Activated T-cell treated with anti-CD3 and anti-CD28 coated beads, Interleukin-2, amount 50 U/mL, for 72 hours (primary cell): ENCODE results near the gene CST1. TPM values are rescaled to one million over a fixed set of nuclear protein-coding genes. Genes with fewer than 3 reads are reported as not detected.
A peak's percentile ranks its signal among the peaks of the same experiment; 100 is the strongest.
"Not testable (repeated sequence)": the region's sequence is repeated elsewhere in the genome, so short reads cannot be mapped to it uniquely, and the experiment has no call there.

Source experiments
- ATAC-seq, 2 donors: fragments of 150-1000 bp; cut with Tn5 transposase; replicated peaks in 1 of 2; 2 replicates each; pipeline ENCODE4 v1.10.0; 2021; ENCODE audit warnings: moderate library complexity in 2 of 2, mild to moderate bottlenecking in 1 of 2
- DNase-seq, 2 donors: peaks; one replicate each; pipeline ENCODE4 v3.0.0; 2021 to 2022; ENCODE audit warnings: mixed read lengths in 1 of 2
- H3K27ac Mint-ChIP-seq: one replicate; pipeline ENCODE4 v1.8.0; 2022; ENCODE audit warnings: mild to moderate bottlenecking, moderate library complexity, mixed read lengths
- H3K27me3 Mint-ChIP-seq: one replicate; pipeline ENCODE4 v1.8.0; 2022; ENCODE audit warnings: low read depth, mixed read lengths
- H3K36me3 Mint-ChIP-seq, 2 donors: one replicate each; pipeline ENCODE4 v1.8.0; 2022; ENCODE audit warnings: mixed read lengths in 2 of 2, mild to moderate bottlenecking in 1 of 2; ENCODE audit not compliant: insufficient read depth in 2 of 2
- H3K4me1 Mint-ChIP-seq: one replicate; pipeline ENCODE4 v1.8.0; 2022; ENCODE audit warnings: low read depth, mixed read lengths
- H3K4me3 Mint-ChIP-seq, 2 donors: one replicate each; pipeline ENCODE4 v1.8.0; 2022; ENCODE audit warnings: mild to moderate bottlenecking in 2 of 2, mixed read lengths in 2 of 2, moderate library complexity in 2 of 2
- H3K9me3 Mint-ChIP-seq, 2 donors: one replicate each; pipeline ENCODE4 v1.8.0; 2022; ENCODE audit warnings: mixed read lengths in 2 of 2
- total RNA-seq, 2 donors: library from RNA; stranded (reverse); gene quantifications; one replicate each; pipeline ENCODE4 v1.2.3, GENCODE V29; 2022

CST1 gene
- total RNA-seq, 2 donors from 2014 or later = not detected

- peaks cover 14% of the 10 kb centered on the region for H3K27me3 Mint-ChIP-seq
- not testable (repeated sequence) for H3K27ac Mint-ChIP-seq, H3K4me1 Mint-ChIP-seq, H3K4me3 Mint-ChIP-seq, H3K9me3 Mint-ChIP-seq, H3K36me3 Mint-ChIP-seq, ATAC-seq, DNase-seq
These were observed 27.9 kb downstream of the CST1 start for GRCh38 chr20:23722851-23723250.

DNA sequence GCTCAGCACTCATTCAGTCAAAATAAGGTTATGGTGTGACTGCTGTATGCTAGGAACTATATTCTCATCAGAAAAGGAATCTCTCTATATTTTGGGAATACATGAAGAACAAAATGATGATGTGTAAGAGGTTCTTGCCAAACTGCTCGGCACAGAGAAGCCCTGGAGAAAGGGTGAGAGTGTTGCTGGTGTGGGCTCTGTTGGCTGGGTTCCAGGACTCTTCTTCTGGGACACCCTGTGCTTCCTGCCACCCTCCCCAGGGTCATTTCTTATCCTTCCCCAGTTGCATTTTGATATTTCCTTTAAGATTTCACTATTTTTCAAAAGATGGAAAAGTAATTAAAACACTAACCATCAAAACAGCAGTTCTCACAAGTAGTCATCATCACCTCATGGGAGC lies 28.8 kb downstream of the CST1 start:
- Mint-ChIP-seq H3K4me1 (no peaks in the 10 kb centered on the region), H3K27me3 (peaks cover 21% of the 10 kb centered on the region), H3K4me3 (no peak overlapping the region), H3K27ac (no peak overlapping the region), H3K9me3 (peaks cover 0 to 3% of the 10 kb centered on the region in 2 donors), H3K36me3 (no peaks in the 10 kb centered on the region)
- no peak for ATAC-seq
- DNase-seq = no peak

DNA sequence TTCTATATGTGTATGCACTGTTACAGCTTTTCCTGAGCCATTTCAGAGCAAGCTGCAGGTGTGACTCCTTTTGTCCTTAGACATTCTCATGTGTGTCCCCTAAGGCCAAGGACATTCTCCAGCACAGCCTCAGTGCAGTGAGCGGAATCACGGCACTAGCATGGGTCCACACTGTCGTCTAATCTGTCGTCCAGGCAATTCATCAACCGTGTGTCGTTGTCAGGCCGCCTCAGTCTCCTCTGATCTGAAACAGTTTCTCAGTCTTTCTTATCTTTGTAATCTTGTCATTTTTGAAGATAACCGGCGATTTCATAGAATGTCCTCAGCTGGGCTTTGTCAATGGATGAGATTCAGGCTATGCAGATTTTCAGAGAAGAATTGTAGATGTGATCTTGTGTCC lies 31.4 kb downstream of the CST1 start:
- not testable (repeated sequence) for ATAC-seq, H3K27ac Mint-ChIP-seq, H3K36me3 Mint-ChIP-seq, DNase-seq, H3K4me1 Mint-ChIP-seq, H3K9me3 Mint-ChIP-seq, H3K4me3 Mint-ChIP-seq
- H3K27me3 Mint-ChIP-seq = peaks cover 26% of the 10 kb centered on the region

DNA sequence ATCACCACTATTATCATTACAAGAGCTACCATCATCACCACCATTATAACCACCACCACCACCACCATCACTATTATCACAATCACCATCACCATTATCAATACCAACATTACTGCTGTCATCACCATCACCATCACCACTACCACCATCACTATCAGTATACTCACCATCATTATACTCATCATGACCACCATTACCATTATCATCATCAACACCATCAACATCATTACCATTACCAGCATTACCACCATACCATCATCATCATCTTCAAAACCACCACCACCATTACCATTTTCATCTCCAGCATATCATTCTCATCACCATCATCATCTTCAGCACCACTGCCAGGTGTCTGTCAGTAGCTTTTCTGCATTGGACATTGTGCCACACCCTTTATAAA lies 39.0 kb downstream of the CST1 start:
- not testable (repeated sequence) for H3K27ac Mint-ChIP-seq, H3K36me3 Mint-ChIP-seq, H3K4me3 Mint-ChIP-seq, ATAC-seq, H3K27me3 Mint-ChIP-seq, H3K4me1 Mint-ChIP-seq, H3K9me3 Mint-ChIP-seq, DNase-seq

- DNase-seq = no peak
These were observed 40.0 kb downstream of the CST1 start for GRCh38 chr20:23710771-23711170.

DNA sequence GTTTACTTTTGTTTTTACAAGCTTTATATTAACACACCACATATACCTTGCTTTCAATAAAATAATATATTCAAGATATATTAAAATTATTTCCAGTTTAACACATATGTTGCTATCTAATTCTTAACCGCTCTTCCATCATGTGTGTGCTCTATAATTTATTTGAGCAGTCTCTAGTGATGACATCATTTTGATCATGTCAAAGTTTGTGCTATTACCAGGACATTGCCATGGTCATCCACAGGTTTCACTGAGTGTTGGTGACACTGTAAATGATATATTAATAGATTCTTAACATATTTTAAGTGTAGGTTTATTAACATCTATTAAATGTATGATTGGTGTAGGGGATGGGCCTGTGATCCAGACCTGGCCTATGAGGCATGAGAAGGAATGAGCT lies 44.8 kb downstream of the CST1 start:
- ATAC-seq = no peak
- no peak overlapping the region for H3K4me3 Mint-ChIP-seq
- no peak for DNase-seq
- H3K36me3 Mint-ChIP-seq = no peaks in the 10 kb centered on the region
- H3K9me3 Mint-ChIP-seq = no peaks in the 10 kb centered on the region
- no peaks in the 10 kb centered on the region for H3K4me1 Mint-ChIP-seq
- peak overlapping the region; percentile 84 for H3K27ac Mint-ChIP-seq
- H3K27me3 Mint-ChIP-seq = peaks cover 16% of the 10 kb centered on the region

More at GRCh38 chr20:23710771-23711170, 40.0 kb downstream of the CST1 start:
- Mint-ChIP-seq H3K4me3 (no peak overlapping the region), H3K27ac (no peak overlapping the region), H3K27me3 (peaks cover 8% of the 10 kb centered on the region), H3K36me3 (no peaks in the 10 kb centered on the region), H3K9me3 (no peaks in the 10 kb centered on the region), H3K4me1 (no peaks in the 10 kb centered on the region)
- ATAC-seq = no peak

GRCh38 chr20:23702021-23702420 lies 48.7 kb downstream of the CST1 start:
- DNase-seq (no peak), ATAC-seq (no peak)
- Mint-ChIP-seq H3K27me3 (peaks cover 22% of the 10 kb centered on the region), H3K4me1 (no peaks in the 10 kb centered on the region), H3K36me3 (no peaks in the 10 kb centered on the region), H3K27ac (no peak overlapping the region), H3K4me3 (no peak overlapping the region), H3K9me3 (no peaks in the 10 kb centered on the region)

GRCh38 chr20:23700931-23701330 lies 49.8 kb downstream of the CST1 start:
- Mint-ChIP-seq H3K36me3 (no peaks in the 10 kb centered on the region), H3K4me3 (no peak overlapping the region), H3K9me3 (no peaks in the 10 kb centered on the region), H3K27ac (no peak overlapping the region), H3K27me3 (peaks cover 22% of the 10 kb centered on the region), H3K4me1 (no peaks in the 10 kb centered on the region)
- no peak for DNase-seq
- ATAC-seq = no peak

DNA sequence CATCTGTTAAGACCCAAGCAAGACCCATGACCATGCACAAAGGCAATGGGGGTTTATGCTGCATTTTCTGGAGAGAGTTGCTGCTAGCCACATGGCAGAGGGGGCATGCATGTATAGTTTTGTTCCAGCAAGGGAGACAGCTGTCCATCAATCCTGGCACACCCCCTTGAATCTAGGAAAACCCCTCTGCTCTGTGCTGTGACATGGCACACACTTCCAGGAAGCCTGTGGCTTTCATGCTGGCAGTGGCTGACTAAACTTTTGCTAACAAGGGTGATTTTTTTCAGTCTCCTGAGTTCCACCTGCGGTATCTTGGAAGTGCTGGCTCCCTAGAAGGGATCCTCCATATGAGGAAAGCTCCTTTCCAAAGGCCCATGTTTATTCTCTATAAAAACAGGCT lies 52.8 kb downstream of the CST1 start:
- Mint-ChIP-seq H3K27ac (no peak overlapping the region), H3K4me1 (no peaks in the 10 kb centered on the region), H3K4me3 (no peak overlapping the region), H3K27me3 (peaks cover 20% of the 10 kb centered on the region), H3K36me3 (no peaks in the 10 kb centered on the region), H3K9me3 (no peaks in the 10 kb centered on the region)
- DNase-seq (no peak), ATAC-seq (no peak)

Other genes starting within 250 kb of the CST1 start
- gene CST9L, start 182.5 kb downstream of the CST1 start, total RNA-seq = not detected
- gene CST9, start 145.0 kb downstream of the CST1 start, total RNA-seq = not detected
- under 1 TPM; 0.22 to 0.30 TPM for gene CST3, start 113.0 kb downstream of the CST1 start, total RNA-seq
- not detected for gene CST4, start 61.9 kb downstream of the CST1 start, total RNA-seq
- not detected for gene CST2, start 75.8 kb upstream of the CST1 start, total RNA-seq
- not detected for gene CST5, start 128.8 kb upstream of the CST1 start, total RNA-seq
- gene GGTLC1, start 237.8 kb upstream of the CST1 start, total RNA-seq = not detected